GM21576 (cell line): ENCODE data around the gene HIC1.

Source experiments
- ATAC-seq: cut with Tn5 transposase; IDR thresholded peaks from one replicate; pipeline ENCODE4 v1.9.1; 2021; ENCODE audit warnings: mild to moderate bottlenecking, moderate library complexity; ENCODE audit not compliant: unreplicated experiment

Gene HIC1

GRCh38 chr17:2024572-2025219 is 30.2 kb upstream of the HIC1 start:
- no peak for ATAC-seq

- no peak for ATAC-seq
These were observed 29.7 kb upstream of the HIC1 start, which contains the start of gene RTN4RL1 for GRCh38 chr17:2025220-2025621. RTN4RL1 (minus strand) TSS chr17:2025334; CDS start chr17:2024865, 469 bp downstream.

- ATAC-seq: no peak
These were observed 29.1 kb upstream of the HIC1 start for GRCh38 chr17:2025622-2026309.

- ATAC-seq: no peak
These were observed 27.2 kb upstream of the HIC1 start for GRCh38 chr17:2027528-2028233.

- no peak for ATAC-seq
These were observed 26.7 kb upstream of the HIC1 start for GRCh38 chr17:2028234-2028614.

GRCh38 chr17:2028737-2029136 is 26.2 kb upstream of the HIC1 start:
- no peak for ATAC-seq

GRCh38 chr17:2029911-2030778 is 24.8 kb upstream of the HIC1 start, which contains the start of gene DPH1:
DPH1 (plus strand) TSS chr17:2030153; CDS start chr17:2030170, 17 bp downstream.
- ATAC-seq: peak; percentile 56

GRCh38 chr17:2030779-2031163 is 24.1 kb upstream of the HIC1 start:
- ATAC-seq: no peak

GRCh38 chr17:2033153-2033552 is 21.8 kb upstream of the HIC1 start:
- no peak for ATAC-seq

- ATAC-seq: no peak
These were observed 20.7 kb upstream of the HIC1 start for GRCh38 chr17:2034157-2034556.

- no peak for ATAC-seq
These were observed 19.9 kb upstream of the HIC1 start for GRCh38 chr17:2034806-2035540.

GRCh38 chr17:2035541-2036488 is 19.1 kb upstream of the HIC1 start:
- ATAC-seq: no peak

GRCh38 chr17:2037155-2037554 is 17.7 kb upstream of the HIC1 start:
- no peak for ATAC-seq

- no peak for ATAC-seq
These were observed 14.6 kb upstream of the HIC1 start for GRCh38 chr17:2040219-2040827.

- no peak for ATAC-seq
These were observed 13.9 kb upstream of the HIC1 start for GRCh38 chr17:2040942-2041560.

GRCh38 chr17:2041561-2042389 is 13.1 kb upstream of the HIC1 start, which contains the start of gene OVCA2:
OVCA2 (plus strand) TSS chr17:2042022; CDS start chr17:2042048, 26 bp downstream.
- peak; percentile 89 for ATAC-seq

GRCh38 chr17:2042390-2042847 is 12.5 kb upstream of the HIC1 start:
- no peak for ATAC-seq
